ENCODE data around the gene KRTAP10-2. TPM values are rescaled to one million over a fixed set of nuclear protein-coding genes. Genes with fewer than 3 reads are reported as not detected.
A peak's percentile ranks its signal among the peaks of the same experiment; 100 is the strongest.

The KRTAP10-2 gene
- total RNA-seq, 4 donors from 2014 or later = not detected

GRCh38 chr21:44522753-44523204, 28.5 kb downstream of the KRTAP10-2 start:
- H3K27me3 ChIP-seq = no peaks in the 10 kb centered on the region
- no peak for TF ChIP-seq CTCF (IDR thresholded peaks at IDR 0.05)
- no peak for TF ChIP-seq POLR2A (IDR thresholded peaks at IDR 0.05)
- no peaks in the 10 kb centered on the region for H3K4me1 ChIP-seq
- peak in 1 of 3 donors; percentile 40 for DNase-seq
- no peak overlapping the region for H3K27ac ChIP-seq
- H3K4me3 ChIP-seq = no peak overlapping the region
- H3K9me3 ChIP-seq = no peaks in the 10 kb centered on the region
- H3K36me3 ChIP-seq = no peaks in the 10 kb centered on the region

GRCh38 chr21:44521928-44522752, 29.2 kb downstream of the KRTAP10-2 start:
- Histone ChIP-seq H3K27ac (no peak overlapping the region), H3K4me3 (no peak overlapping the region), H3K36me3 (no peaks in the 10 kb centered on the region), H3K27me3 (no peaks in the 10 kb centered on the region), H3K4me1 (no peaks in the 10 kb centered on the region), H3K9me3 (no peaks in the 10 kb centered on the region)
- peak in 2 of 3 donors; percentile 37 to 40 for DNase-seq
- no peak for TF ChIP-seq CTCF (IDR thresholded peaks at IDR 0.05)
- TF ChIP-seq POLR2A (IDR thresholded peaks at IDR 0.05) = no peak

GRCh38 chr21:44521301-44521927, 29.9 kb downstream of the KRTAP10-2 start:
- DNase-seq = peak in 1 of 3 donors; percentile 34
- H3K4me1 ChIP-seq = no peaks in the 10 kb centered on the region
- TF ChIP-seq CTCF (IDR thresholded peaks at IDR 0.05) = no peak
- H3K4me3 ChIP-seq = no peak overlapping the region
- H3K27ac ChIP-seq = no peak overlapping the region
- H3K9me3 ChIP-seq = no peaks in the 10 kb centered on the region
- H3K36me3 ChIP-seq = no peaks in the 10 kb centered on the region
- H3K27me3 ChIP-seq = no peaks in the 10 kb centered on the region

GRCh38 chr21:44520326-44521300, 30.7 kb downstream of the KRTAP10-2 start:
- Histone ChIP-seq H3K27ac (no peak overlapping the region), H3K36me3 (no peaks in the 10 kb centered on the region), H3K4me1 (no peaks in the 10 kb centered on the region), H3K27me3 (no peaks in the 10 kb centered on the region), H3K4me3 (no peak overlapping the region), H3K9me3 (no peaks in the 10 kb centered on the region)
- peak in 2 of 3 donors; percentile 19 to 39 for DNase-seq
- TF ChIP-seq POLR2A (IDR thresholded peaks at IDR 0.05) = no peak
- TF ChIP-seq CTCF (IDR thresholded peaks at IDR 0.05) = no peak

Data from Peyer's patch (tissue), 4 donors.